Hematopoietic multipotent progenitor cell treated with erythropoietin and hydrocortisone succinate and interleukin-3 and kit ligand, for 4 days (in vitro differentiated cells): Measurements from ENCODE around the gene GCN1.
A peak's percentile ranks its signal among the peaks of the same experiment; 100 is the strongest.

Experiments
- DNase-seq: peaks from one replicate; pipeline ENCODE4 v3.0.0-alpha.2; 2015

The GCN1 gene

GRCh38 chr12:120091371-120092090, 103.0 kb downstream of the GCN1 start:
- no peak for DNase-seq

GRCh38 chr12:120090626-120091295, 103.8 kb downstream of the GCN1 start:
- DNase-seq: no peak

DNA sequence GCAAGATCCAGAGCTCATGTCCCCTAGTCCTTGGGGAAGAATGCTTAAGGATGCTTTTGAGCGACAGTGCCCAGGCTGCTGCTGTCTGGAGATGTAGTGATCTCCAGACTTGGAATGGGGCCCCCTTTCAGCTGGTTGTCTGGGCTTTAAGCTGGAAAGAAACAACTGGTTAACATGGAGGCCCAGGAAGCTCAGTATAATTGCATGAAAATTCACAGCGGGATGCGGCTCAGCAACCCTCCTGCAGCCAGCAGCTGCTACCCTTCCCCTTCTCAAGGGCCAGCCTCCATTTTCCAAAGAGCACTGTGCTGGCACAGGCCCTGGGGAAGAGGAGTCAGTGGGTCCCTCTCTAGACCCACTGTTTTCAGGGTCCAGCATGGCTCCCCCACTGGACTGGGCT, 104.3 kb downstream of the GCN1 start:
- DNase-seq: no peak

GRCh38 chr12:120089796-120090195, 104.7 kb downstream of the GCN1 start:
- DNase-seq: no peak

DNA sequence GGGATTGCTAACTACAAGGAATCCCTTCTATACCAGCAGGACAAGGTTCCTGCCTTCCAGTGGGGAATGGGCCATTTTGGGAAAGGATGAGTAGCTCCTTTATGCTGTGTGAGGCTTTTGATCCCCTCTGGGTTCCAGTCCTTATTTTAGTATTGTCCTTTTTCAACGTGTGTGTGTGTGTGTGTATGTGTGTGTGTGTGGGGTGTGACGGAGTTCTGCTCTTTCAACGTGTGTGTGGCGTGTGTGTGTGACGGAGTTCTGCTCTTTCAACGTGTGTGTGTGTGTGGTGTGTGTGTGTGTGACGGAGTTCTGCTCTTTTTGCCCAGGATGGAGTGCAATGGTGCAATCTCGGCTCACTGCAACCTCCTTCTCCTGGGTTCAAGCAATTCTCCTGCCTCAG, 105.4 kb downstream of the GCN1 start:
- DNase-seq: no peak

DNA sequence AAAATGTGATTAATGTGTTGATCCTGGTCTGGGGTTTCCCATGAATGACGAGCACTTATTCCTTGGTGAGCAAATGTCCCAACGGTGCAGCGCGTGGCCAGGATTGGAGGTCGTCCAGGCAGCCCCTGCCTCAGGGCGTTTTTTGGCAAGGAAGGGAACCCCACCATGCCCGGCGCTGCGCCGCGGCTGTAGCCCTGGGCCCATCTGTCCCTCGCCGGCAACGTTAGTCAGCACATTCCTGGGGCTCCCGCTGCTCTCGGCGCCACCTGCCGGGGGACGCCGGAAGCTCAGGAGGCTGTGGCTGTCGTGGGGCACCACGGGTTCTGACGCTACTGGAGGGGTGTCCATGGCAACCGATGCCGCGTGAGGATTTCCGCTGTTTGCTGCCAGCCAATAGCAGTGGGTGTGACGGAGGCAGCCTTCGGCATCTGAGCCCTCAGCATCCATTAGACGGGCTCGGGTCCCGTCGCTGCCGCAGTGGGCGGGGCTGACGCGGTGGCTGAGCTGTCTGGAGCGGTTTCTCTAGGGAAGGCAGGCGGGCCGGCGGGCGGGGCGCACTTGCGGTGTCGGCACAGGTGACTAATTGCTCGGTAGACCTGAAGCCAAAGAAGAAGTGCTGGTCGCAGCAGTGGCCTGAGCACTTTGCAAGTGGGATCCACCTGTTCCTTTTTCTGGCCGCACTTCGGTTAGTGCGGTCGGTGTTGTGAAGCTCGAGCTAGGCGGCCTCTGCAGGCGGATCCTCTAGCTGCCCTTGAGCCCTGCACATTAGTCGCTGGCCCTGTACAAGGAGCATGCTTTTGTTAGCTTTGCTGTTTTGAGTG, 107.5 kb downstream of the GCN1 start:
- DNase-seq: peak; percentile 99

GRCh38 chr12:120085920-120086645, 108.4 kb downstream of the GCN1 start:
- peak; percentile 60 for DNase-seq

GRCh38 chr12:120081641-120082040, 112.9 kb downstream of the GCN1 start:
- no peak for DNase-seq

GRCh38 chr12:120079411-120080400, 114.8 kb downstream of the GCN1 start:
- no peak for DNase-seq

GRCh38 chr12:120078868-120079267, 115.6 kb downstream of the GCN1 start:
- no peak for DNase-seq

GRCh38 chr12:120077260-120077659, 117.3 kb downstream of the GCN1 start:
- DNase-seq: no peak
